ENCODE measurements around the gene MAP1LC3B2. TPM values are rescaled to one million over a fixed set of nuclear protein-coding genes. Genes with fewer than 3 reads are reported as not detected.
"Not testable (repeated sequence)": the region's sequence is repeated elsewhere in the genome, so short reads cannot be mapped to it uniquely, and the experiment has no call there.

The MAP1LC3B2 gene
- polyA plus RNA-seq, 1 donor = 10.4 TPM

DNA sequence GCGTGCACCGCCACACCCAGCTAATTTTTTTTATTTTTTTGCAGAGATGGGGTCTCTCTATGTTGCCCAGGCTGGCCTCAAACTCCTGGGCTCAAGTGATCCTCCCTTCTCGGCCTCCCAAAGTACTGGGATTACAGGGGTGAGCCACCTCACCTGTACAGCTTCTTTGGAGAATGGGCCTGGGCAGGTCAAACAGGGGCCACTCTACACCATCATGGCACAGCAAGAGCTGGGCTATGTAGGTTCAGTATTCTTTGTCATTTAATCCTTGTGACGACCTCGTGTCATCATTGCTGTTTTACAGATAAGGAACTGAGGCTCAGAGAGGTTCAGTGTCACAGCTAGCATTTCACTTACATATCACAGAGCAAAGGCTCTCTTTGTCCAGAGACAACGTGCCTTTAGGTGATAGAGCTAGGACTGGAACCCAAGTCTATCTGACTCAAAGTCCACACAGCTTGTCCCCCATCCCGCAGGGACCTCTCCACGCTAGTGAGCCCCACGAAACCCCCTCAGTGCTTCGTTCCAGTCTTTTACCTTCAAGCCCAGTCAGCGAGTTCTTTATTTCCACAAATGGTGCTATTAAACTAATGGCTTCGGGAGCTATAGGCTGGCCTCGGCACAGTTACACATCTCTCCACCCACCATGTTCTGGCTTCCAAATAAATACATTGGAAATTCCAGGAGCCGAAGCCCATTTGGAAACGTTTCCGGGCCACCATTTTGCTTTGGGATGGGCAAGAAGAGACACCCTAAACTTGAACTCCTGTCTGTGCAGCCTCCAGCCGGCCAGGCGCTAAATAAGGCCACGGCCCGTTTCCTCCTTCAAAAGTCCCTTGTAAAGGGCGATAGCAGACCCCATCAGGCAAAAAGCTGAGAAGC, 660 bp upstream of the MAP1LC3B2 start:
- DNase-seq = no peak

DNA sequence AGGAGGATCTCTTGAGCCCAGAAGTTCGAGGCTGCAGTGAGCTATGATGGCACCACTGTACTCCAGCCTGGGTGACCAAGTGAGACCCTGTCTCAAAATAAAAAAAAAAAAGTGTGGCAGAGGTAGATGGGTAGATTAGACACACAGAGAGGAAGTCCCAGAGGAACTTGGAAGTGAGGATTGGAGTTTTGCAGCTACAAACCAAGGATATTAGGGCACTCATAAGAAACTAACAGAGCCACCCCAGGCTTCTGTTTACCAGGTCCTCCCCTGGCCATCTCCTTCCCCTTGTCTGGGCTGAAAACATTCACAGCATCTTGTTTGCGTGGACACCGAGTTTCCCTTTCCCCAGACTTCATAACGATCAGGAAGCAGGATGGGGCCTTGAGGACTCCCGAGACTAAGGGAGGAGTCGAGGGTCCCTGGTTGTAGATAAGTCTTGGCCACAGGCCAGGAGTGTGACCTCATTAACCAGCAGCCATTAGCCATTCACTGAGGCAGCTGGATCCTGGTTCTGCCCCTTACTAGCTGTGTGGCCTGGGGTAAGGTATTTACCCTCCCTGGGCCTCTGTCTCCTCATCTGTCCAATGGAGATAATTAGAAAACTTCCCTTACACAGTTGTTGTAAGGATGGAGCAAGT, 2.1 kb downstream of the MAP1LC3B2 start:
- DNase-seq = no peak

DNA sequence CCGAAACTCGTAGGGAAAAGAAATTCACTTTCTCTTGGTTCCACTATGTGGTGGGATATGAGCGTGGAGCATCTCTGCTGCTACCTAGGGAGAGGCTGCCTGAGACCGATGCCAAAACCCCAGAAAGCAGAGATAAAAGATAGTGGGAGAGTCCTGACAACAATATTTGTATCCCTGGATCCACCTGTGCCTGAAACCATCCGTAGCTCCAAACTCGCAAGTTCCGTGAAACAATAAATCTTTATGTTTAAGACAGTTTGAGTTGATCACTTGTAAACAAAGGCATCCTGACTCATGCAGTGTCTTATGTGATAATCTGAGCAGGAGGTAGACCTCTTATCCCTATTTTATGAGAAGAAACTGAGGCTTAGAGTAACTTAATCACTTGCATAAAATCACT, 2.9 kb downstream of the MAP1LC3B2 start:
- no peak for DNase-seq

DNA sequence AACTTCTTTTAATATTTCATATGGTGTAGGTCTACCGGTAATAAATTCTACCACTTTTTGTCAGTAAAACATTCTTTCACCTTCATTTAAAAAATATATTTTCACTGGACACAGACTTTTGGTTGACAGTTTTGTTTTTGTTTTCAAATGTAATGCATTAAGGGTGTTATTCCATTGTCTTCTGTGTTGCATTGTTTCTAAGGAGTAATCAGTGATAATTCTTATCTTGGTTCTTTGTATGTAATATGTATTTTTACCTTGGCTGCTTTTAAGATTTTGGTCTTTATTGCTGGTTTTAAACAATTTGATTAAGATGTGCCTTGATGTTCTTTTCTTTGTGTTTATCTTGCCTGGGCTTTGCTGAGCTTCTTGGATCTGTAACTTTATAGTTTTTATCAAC, 4.1 kb downstream of the MAP1LC3B2 start:
- DNase-seq = no peak

DNA sequence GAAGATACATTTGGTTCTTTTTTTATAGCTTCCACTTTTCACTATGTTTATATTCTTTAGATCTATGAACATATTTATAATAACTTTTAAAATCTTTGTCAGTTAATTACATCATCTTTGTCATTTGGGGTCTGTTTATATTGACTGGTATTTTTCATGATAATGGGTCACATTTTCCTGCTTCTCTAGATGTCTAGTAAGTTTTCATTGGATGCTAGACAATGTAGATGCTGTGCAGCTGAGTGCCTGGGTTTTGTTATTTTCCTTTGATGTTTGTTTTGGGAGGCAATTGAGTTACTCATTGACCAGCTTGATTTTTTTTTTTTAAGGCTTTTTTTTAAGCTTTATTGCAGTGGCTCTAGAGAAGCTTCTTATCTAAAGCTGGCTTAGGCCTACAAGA, 4.9 kb downstream of the MAP1LC3B2 start:
- no peak for DNase-seq

GRCh38 chr12:116565221-116565620, 6.0 kb downstream of the MAP1LC3B2 start:
- not testable (repeated sequence) for DNase-seq

DNA sequence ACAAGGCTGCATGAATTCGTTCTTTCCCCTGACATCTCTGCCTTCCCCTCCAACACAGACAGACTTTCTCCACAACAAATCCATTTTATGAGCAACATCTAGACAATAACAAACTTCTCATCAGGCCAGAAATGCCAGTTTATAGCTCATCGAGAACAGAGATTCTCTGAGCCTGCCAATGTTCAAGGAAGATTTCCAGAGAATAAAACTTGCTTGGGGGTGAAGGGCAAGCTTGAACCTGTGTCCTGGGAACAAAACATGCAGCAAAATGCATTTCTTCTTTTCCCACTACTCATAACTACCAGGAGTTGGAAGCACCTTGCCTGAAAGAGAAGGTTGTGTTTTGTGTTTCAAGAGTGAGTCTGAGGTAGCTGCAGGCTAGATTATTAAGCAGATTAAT, 6.8 kb downstream of the MAP1LC3B2 start:
- no peak for DNase-seq

DNA sequence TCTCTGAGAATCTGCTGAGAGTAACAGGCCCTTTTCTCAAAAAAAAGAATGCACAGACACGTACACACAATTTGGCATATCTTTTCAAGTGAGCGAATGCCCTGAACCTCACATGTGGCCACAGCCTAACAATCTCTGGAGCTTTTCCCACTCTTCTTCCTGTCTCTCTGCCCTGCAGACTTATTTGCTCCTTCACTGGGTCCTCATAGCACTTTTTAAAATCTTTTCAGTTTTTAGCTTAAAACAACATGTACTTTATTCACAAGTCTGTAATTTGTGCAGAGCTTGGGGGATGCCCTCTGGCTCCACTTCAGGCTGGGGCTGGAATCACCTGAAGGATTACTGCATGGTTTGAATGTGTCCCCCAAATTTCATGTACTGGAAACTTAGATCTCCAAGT, 9.0 kb downstream of the MAP1LC3B2 start:
- DNase-seq = no peak

GRCh38 chr12:116571089-116571488, 11.9 kb downstream of the MAP1LC3B2 start:
- no peak for DNase-seq

DNA sequence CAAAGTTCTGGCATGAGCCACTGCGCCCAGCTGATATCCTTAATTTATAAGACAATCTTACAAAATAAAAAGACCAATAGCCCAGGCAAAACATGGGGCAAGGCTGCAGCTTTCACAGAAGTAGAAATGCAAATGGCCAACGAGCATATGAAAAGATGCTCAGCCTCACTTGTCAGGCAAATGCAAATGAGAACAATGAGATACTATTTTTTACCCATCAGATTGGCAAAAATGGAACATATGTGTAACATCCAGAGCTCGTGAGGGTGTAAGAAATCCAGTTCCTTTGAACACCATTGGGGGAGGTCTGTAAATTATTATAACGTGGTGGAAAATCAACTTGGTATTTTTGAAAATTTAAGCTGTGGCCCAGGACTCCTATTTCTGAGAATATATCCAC, 14.6 kb downstream of the MAP1LC3B2 start:
- no peak for DNase-seq

DNA sequence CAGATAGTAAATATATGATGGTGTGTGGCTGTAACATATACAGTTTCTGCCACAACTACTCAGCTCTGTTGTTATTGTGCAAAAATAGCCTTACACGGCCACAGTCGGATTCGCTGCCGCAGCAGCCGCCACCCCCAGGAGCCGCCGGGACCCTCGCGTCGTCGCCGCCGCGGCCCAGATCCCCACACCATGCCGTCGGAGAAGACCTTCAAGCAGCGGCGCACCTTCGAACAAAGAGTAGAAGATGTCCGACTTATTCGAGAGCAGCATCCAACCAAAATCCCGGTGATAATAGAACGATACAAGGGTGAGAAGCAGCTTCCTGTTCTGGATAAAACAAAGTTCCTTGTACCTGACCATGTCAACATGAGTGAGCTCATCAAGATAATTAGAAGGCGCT, 16.6 kb downstream of the MAP1LC3B2 start:
- not testable (repeated sequence) for DNase-seq

DNA sequence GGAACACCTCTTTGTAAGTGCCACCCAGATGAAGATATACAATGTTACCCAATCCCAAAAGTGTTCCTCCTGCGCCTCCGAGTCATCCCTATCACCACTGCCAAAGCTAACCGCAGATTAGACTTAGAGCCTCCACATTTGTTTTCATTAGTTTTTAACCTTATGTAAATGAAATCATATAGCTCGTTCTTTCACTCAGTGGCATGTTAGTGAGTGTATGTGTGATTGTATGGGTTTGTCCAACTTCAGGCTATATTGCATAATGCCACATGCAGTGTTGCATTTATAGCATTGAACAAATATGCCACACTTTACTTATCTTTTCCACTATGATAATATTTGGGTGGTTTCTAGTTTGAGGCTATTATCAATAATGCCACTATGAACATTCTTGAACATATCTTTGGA, 18.0 kb downstream of the MAP1LC3B2 start:
- no peak for DNase-seq

DNA sequence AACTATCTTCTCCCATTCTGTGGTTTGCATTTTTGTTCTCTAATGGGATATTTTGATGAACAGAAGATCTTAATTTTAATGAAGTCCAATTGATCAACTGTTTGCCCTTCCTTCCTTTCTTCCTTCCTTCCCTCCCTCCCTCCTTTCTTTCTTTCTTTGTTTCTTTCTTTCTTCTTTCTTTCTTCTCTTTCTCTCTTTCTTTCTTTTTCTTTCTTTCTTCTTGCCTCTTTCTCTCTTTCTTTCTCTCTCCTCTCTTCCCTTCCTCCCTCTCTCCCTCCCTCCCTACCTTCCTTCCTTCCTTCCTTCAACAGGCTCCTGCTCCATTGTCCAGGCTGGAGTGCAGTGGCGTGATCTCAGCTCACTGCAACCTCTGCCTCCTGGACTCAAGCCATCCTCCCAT, 18.9 kb downstream of the MAP1LC3B2 start:
- DNase-seq = no peak

DNA sequence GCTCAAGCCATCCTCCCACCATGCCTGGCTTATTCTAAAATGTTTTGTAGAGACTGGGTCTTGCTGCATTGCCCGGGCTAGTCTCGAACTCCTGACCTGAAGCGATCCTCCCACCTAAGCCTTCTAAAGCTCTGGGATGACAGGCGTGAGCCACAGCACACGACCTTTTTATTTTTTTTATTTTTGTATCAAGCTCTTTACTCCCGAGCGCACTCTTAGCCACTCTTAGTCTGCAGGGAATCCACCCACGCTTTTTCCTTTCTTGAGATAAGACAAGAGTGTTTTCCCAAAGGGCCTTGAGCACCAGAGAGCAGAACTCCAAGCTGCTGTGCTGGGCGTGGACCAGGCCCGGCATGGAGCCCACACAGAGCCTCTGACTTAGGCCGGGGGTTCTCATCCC, 23.4 kb downstream of the MAP1LC3B2 start:
- DNase-seq = no peak

DNA sequence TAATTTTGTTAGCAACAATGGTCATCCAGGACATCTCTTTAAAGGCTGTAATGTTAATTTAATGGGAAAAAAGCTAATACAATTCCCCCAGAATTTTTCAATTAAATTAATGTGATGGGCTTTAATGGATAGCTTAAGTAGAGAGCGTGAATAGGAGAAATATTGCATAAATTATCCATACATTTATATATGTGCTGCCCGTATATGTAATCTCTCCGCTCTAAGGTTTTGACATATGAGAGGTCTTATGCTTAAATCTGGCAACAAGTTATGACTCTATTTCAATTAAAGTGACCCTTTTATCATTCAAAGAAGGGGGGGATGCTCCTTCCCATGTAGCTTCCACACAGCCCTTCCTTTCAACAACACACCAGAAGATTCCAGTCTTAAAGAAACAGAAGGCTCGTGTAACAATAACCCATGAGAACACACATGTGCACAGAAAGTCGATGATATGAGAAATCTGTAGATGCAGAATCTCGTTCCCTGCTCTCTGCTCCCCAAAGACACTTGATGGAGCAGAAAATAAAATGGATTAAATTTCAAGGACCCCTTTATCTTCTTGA, 24.0 kb downstream of the MAP1LC3B2 start:
- no peak for DNase-seq

DNA sequence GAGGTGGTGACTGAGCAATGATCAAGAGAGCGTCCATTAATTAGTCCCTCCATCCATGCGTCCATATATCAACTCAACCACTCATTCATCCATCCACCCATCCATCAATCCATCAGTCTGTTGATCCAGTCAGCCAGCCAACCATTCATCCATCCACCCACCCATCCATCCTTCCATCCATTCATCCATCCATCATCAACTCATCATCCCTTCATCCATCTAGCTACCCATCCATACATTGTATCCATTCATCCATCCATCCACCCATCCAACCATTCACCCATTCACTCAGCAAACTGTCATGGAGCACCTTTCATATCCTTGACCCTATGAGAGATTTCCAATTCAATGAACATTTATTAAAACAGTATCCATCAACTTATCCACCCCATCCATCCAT, 28.1 kb downstream of the MAP1LC3B2 start:
- no peak for DNase-seq

GRCh38 chr12:116588390-116589028, 29.3 kb downstream of the MAP1LC3B2 start:
- no peak for DNase-seq

- DNase-seq = no peak
Measured at GRCh38 chr12:116589581-116589980, 30.4 kb downstream of the MAP1LC3B2 start.

DNA sequence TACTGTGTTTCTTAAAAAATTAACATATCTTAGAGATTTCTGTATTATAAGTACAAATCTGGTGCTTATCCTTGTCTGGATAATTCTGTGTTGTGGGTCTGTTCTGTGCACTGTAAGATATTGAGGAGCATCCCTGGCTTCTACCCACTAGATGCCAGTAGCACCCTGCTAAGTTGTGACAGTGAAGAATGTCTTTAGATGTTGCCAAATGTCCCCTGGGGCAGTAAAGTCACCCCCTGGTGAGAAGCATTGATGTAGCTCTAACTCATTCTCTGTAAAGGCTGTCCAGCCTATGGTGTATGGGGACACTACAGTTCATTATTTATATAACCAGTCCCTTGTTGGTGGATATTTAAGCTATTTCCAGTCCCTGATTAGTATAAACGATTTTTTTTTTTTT, 31.4 kb downstream of the MAP1LC3B2 start:
- no peak for DNase-seq

DNA sequence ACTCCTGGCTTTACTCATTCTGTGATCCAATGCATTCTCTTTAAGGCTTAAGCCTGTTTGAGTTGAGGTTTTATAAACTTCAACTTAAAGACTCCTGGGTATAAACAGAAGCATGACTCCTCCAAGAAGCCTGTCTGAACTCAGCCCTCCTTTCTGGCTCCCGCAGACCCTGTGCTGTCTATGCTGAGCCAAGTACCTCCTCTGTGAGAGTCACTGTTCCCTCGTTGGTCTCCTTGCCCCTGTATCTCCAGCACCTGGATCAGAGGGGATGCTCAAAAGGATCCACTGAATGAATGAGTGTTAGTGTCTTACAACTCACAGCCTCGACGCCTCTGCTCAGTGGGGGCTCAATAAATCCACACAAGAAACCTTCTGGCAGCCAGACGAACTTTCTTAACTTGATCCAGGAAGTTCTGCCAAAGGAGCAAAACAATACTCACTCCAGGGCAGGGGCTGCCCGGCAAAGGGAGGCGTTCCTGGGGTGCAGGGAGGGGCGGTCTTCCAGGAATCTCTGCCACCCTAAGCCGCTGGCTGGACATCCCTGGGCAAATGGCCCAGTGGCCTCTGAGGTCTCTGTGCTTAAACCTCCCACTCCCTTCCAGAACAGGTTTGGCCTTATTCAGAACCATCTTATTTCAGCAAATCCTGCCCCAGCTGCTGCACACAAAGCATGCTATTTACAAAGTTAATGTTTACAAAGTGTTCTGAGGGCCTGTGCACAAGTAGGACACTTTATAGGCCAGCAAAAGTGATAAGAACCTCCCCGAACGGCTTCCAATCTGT, 32.9 kb downstream of the MAP1LC3B2 start:
- no peak for DNase-seq

DNA sequence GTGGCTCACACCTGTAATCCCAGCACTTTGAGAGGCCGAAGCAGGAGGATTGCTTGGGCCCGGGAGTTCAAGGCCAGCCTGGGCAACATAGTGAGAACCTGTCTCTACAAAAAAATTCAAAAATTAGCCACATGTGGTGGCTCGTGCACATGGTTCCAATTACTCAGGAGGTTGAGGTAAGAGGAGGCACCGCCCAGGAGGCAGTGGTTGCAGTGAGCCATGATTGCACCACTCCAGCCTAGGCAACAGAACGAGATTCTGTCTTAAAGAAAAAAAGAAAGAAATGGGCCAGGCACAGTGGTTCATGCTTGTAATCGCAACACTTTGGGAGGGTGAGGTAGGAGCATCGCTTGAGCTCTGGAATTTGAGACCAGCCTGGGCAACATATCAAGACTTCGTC, 33.5 kb downstream of the MAP1LC3B2 start:
- no peak for DNase-seq
